KOPT-K1 (cell line): Measurements from ENCODE around the gene ZNF888.
"Not testable (repeated sequence)": the region's sequence is repeated elsewhere in the genome, so short reads cannot be mapped to it uniquely, and the experiment has no call there.

Source experiments
- H3K27ac ChIP-seq: fragments of 200-600 bp; sonication (generic); 2 replicates; pipeline ENCODE4 v1.5.1; 2016; ENCODE audit warnings: antibody characterized with exemption, mild to moderate bottlenecking, low read depth, low read length; ENCODE audit not compliant: poor library complexity, severe bottlenecking
- H3K36me3 ChIP-seq: fragments of 200-600 bp; sonication (generic); 2 replicates; pipeline ENCODE4 v1.5.1; 2017; ENCODE audit warnings: antibody characterized with exemption, mild to moderate bottlenecking, low read length, moderate library complexity; ENCODE audit not compliant: insufficient read depth
- H3K9me3 ChIP-seq: fragments of 200-600 bp; sonication (generic); 2 replicates; pipeline ENCODE4 v1.5.1; 2017; ENCODE audit warnings: antibody characterized with exemption, low read length, mild to moderate bottlenecking; ENCODE audit not compliant: insufficient read depth, poor library complexity, severe bottlenecking

Gene ZNF888

GRCh38 chr19:52857378-52858191, 65.6 kb downstream of the ZNF888 start, which contains the start of gene ZNF468:
ZNF468 (minus strand) TSS chr19:52857619; CDS start chr19:52854272, 3,347 bp downstream.
- H3K9me3 ChIP-seq: not testable (repeated sequence)
- H3K27ac ChIP-seq: peak within 1 kb of the TSS; percentile 72
- peaks cover 23% of the 10 kb centered on the region for H3K36me3 ChIP-seq

GRCh38 chr19:52856540-52857377, 66.5 kb downstream of the ZNF888 start:
- H3K9me3 ChIP-seq: not testable (repeated sequence)
- H3K36me3 ChIP-seq: peaks cover 30% of the 10 kb centered on the region
- peak overlapping the region; percentile 72 for H3K27ac ChIP-seq
